ENCODE measurements around the gene POU4F3. TPM values are rescaled to one million over a fixed set of nuclear protein-coding genes. Genes with fewer than 3 reads are reported as not detected.

POU4F3 gene
- total and polyA plus RNA-seq, 2 of the 4 experiments (the other 2 are of a cell fraction), result 0.02 TPM; not detected in 1

DNA sequence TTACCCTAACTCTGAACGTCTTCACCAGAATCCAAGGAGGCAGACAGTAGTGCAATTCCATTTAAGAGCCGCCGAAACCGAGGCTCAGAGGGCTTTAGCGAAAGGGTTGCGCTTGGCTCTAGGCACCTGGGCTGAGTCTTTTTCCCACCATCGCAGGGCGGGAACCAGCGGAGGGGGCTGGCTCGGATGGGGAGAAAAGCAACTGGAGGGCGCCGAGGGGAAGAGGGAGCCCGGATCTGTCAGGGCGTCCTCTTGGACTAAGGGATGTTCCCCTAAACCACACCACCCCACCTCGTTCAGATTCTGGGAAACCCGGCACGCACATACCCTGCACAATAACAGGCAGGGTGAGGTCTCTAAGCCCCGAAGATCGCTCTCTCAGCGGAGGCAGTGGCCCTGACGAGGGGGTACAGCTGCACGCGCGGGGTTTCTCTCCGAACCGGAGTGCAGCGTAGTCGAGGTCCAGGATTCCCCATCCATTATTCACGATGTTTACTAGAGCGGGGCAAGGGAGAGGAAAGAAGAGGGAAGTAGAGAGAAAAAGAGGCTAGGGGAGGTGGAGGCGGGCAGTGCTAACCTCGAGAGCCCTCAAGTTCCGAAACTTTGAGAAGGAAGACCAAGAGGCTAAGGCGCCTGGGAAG is 1.3 kb upstream of the POU4F3 start:
- ChIA-PET POLR2A (ENCODE audit: unreplicated experiment) (no interaction called here), CTCF (no interaction called here)
- H3K4ac ChIP-seq (ENCODE audit: low read depth, low read length), result no peak overlapping the region
- H3K36me3 ChIP-seq (ENCODE audit: control insufficient read depth, insufficient read depth, low read length), result no peaks in the 10 kb centered on the region
- 0% methylated on average over 3 of the region's 34 CpGs; no CpG with 5 or more reads in 1 of the 2 experiments for WGBS, 2 experiments (ENCODE audit: extremely low coverage in 2 of 2, insufficient read length in 1 of 2)
- intact Hi-C loops (cut with micrococcal nuclease) (no loop called here), dilution Hi-C loops (cut with HindIII; ENCODE audit: low sequenced_read_pairs, unreplicated experiment) (no loop called here), in situ Hi-C loops (cut with MboI; ENCODE audit: low sequenced_read_pairs) (no loop called here)
- BruUV-seq (replicated peaks), result no TSS peak
- no peak overlapping the region for H2AK9ac ChIP-seq (replicated peaks; ENCODE audit: low read depth, low read length, poor library complexity)
- H4K8ac ChIP-seq (ENCODE audit: low read depth in 2 of 2, low read length in 2 of 2), result no peak overlapping the region
- no peak overlapping the region for H2AK5ac ChIP-seq (ENCODE audit: low read depth, low read length)
- H2AFZ ChIP-seq (replicated peaks; ENCODE audit: low read length, poor library complexity), result no peak overlapping the region
- no peak overlapping the region for H2BK15ac ChIP-seq (ENCODE audit: low read depth, low read length)
- H3K79me1 ChIP-seq (ENCODE audit: low read depth in 1 of 2, low read length in 2 of 2), result no peaks in the 10 kb centered on the region
- no peak overlapping the region for H4K5ac ChIP-seq (ENCODE audit: low read depth, low read length)
- TF ChIP-seq MXI1 (IDR thresholded peaks at IDR 0.05; ENCODE audit: borderline replicate concordance, low read depth, low read length) (no peak), BHLHE40 (IDR thresholded peaks at IDR 0.05; ENCODE audit: low read depth, low read length) (no peak), FOS (IDR thresholded peaks at IDR 0.05; ENCODE audit: low read depth, low read length) (no peak)
- TF ChIP-seq, protein P1, sequence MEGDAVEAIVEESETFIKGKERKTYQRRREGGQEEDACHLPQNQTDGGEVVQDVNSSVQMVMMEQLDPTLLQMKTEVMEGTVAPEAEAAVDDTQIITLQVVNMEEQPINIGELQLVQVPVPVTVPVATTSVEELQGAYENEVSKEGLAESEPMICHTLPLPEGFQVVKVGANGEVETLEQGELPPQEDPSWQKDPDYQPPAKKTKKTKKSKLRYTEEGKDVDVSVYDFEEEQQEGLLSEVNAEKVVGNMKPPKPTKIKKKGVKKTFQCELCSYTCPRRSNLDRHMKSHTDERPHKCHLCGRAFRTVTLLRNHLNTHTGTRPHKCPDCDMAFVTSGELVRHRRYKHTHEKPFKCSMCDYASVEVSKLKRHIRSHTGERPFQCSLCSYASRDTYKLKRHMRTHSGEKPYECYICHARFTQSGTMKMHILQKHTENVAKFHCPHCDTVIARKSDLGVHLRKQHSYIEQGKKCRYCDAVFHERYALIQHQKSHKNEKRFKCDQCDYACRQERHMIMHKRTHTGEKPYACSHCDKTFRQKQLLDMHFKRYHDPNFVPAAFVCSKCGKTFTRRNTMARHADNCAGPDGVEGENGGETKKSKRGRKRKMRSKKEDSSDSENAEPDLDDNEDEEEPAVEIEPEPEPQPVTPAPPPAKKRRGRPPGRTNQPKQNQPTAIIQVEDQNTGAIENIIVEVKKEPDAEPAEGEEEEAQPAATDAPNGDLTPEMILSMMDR (conservative IDR thresholded peaks at IDR 0.05; ENCODE audit: low read depth, low read length), result no peak
- TF ChIP-seq, protein P2, sequence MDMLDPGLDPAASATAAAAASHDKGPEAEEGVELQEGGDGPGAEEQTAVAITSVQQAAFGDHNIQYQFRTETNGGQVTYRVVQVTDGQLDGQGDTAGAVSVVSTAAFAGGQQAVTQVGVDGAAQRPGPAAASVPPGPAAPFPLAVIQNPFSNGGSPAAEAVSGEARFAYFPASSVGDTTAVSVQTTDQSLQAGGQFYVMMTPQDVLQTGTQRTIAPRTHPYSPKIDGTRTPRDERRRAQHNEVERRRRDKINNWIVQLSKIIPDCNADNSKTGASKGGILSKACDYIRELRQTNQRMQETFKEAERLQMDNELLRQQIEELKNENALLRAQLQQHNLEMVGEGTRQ (IDR thresholded peaks at IDR 0.05; ENCODE audit: low read depth, low read length), result no peak
- no peaks in the 10 kb centered on the region for H3K4me1 ChIP-seq (ENCODE audit: control insufficient read depth, insufficient read depth, low read length)
- DNase-seq (no peak), ATAC-seq (ENCODE audit: low read depth) (no peak)
- H3K27ac ChIP-seq (ENCODE audit: insufficient read depth, low read length), result no peak overlapping the region
- H3K23ac ChIP-seq (ENCODE audit: low read depth, low read length), result no peak overlapping the region
- no peak overlapping the region for H3K18ac ChIP-seq (ENCODE audit: low read depth, low read length)
- H3K4me3 ChIP-seq (ENCODE audit: insufficient read depth, low read depth, low read length), result no peak overlapping the region
- H3K9me1 ChIP-seq (ENCODE audit: insufficient read depth, low read length), result no peaks in the 10 kb centered on the region
- H2BK20ac ChIP-seq (ENCODE audit: low read depth, low read length), result no peak overlapping the region
- H3K4me2 ChIP-seq (ENCODE audit: low read depth, low read length), result no peak overlapping the region
- H3K9me3 ChIP-seq (ENCODE audit: control insufficient read depth, insufficient read depth, low read length), result no peaks in the 10 kb centered on the region
- H3K56ac ChIP-seq (ENCODE audit: extremely low read depth, insufficient read depth, low read length), result no peak overlapping the region
- no peak overlapping the region for H2BK5ac ChIP-seq (ENCODE audit: low read depth, low read length, poor library complexity, severe bottlenecking)
- no peak overlapping the region for H3K14ac ChIP-seq (replicated peaks; ENCODE audit: low read depth, low read length)
- H3K9ac ChIP-seq (ENCODE audit: low read depth, low read length), result no peak overlapping the region
- H2BK120ac ChIP-seq (ENCODE audit: low read depth, low read length), result no peak overlapping the region
- no peak overlapping the region for H4K91ac ChIP-seq (ENCODE audit: insufficient read depth, low read depth, low read length)
- H4K20me1 ChIP-seq (ENCODE audit: insufficient read depth, low read length), result no peaks in the 10 kb centered on the region
- H3K27me3 ChIP-seq (ENCODE audit: control insufficient read depth, insufficient read depth, low read length), result peaks cover 87% of the 10 kb centered on the region

Data from IMR-90 (cell line).